HepG2 (cell line): ENCODE measurements around the gene TWNK. TPM values are rescaled to one million over a fixed set of nuclear protein-coding genes. Genes with fewer than 3 reads are reported as not detected.
A peak's percentile ranks its signal among the peaks of the same experiment; 100 is the strongest.

Experiments used
- BHLHE40 ChIP-seq: IDR thresholded peaks from 2 replicates; pipeline ENCODE4 v1.6.1; 2011; ENCODE audit warnings: low read length, improper control_type of control experiment
- CEBPB ChIP-seq: IDR thresholded peaks from 2 replicates; pipeline ENCODE4 v1.6.1; 2011; ENCODE audit warnings: low read depth, low read length, improper control_type of control experiment, borderline replicate concordance
- FOXP1 ChIP-seq, 2 experiments: fragments of 450-650 bp in 1 of 2; IDR thresholded peaks; 2 replicates each; pipeline ENCODE4 v1.6.1; 2017 to 2018; ENCODE audit warnings: antibody characterized with exemption in 1 of 2
- HNF4A ChIP-seq: sonication (generic); formaldehyde crosslinking; IDR thresholded peaks from 2 replicates; pipeline ENCODE4 v1.4.0; 2020; ENCODE audit warnings: missing genetic modification reagents
- MAX ChIP-seq: IDR thresholded peaks from 2 replicates; pipeline ENCODE4 v1.6.1; 2012; ENCODE audit warnings: inconsistent platforms
- MEF2D ChIP-seq: sonication (generic); formaldehyde crosslinking; IDR thresholded peaks from 2 replicates; pipeline ENCODE4 v1.5.1; 2020; ENCODE audit warnings: mild to moderate bottlenecking, missing genetic modification reagents
- NONO ChIP-seq, 2 experiments: fragments of 450-650 bp in 1 of 2; sonication (generic) in 1 of 2; formaldehyde crosslinking in 1 of 2; IDR thresholded peaks in 1 of 2; conservative IDR thresholded peaks in 1 of 2; 2 replicates each; pipeline versions ENCODE4 v1.6.1 to v1.8.0; 2017 to 2022; ENCODE audit warnings: mild to moderate bottlenecking in 1 of 2, missing genetic modification reagents in 1 of 2, moderate library complexity in 1 of 2
- NR2F6 ChIP-seq, 2 experiments: IDR thresholded peaks; 2 replicates each; pipeline ENCODE4 v1.6.1; 2016; ENCODE audit warnings: antibody characterized with exemption in 1 of 2, mild to moderate bottlenecking in 1 of 2
- PAXIP1 ChIP-seq: sonication (generic); formaldehyde crosslinking; conservative IDR thresholded peaks from 2 replicates; pipeline ENCODE4 v1.4.0; 2020; ENCODE audit warnings: mild to moderate bottlenecking, missing genetic modification reagents, moderate library complexity
- PCBP1 ChIP-seq: fragments of 200-400 bp; formaldehyde crosslinking; IDR thresholded peaks from 2 replicates; pipeline ENCODE4 v1.6.1; 2017; ENCODE audit warnings: mild to moderate bottlenecking, low read depth, low read length, borderline replicate concordance
- PPARG ChIP-seq: conservative IDR thresholded peaks from 2 replicates; pipeline ENCODE4 v1.6.1; 2016; ENCODE audit warnings: missing biosample characterization, missing genetic modification reagents
- PRPF4 ChIP-seq: fragments of 200-400 bp; formaldehyde crosslinking; IDR thresholded peaks from 2 replicates; pipeline ENCODE4 v1.6.1; 2016; ENCODE audit warnings: low read length, low read depth; ENCODE audit not compliant: poor library complexity, severe bottlenecking
- RCOR2 ChIP-seq: IDR thresholded peaks from 2 replicates; pipeline ENCODE4 v1.6.1; 2016; ENCODE audit warnings: missing biosample characterization, missing genetic modification reagents
- RXRB ChIP-seq: IDR thresholded peaks from 2 replicates; pipeline ENCODE4 v1.6.1; 2016; ENCODE audit warnings: borderline replicate concordance, missing genetic modification reagents, missing compliant biosample characterization
- TRAFD1 ChIP-seq: sonication (generic); formaldehyde crosslinking; IDR thresholded peaks from 2 replicates; pipeline ENCODE4 v1.5.1; 2020; ENCODE audit warnings: missing genetic modification reagents, mild to moderate bottlenecking, borderline replicate concordance
- UBTF ChIP-seq: sonication (generic); formaldehyde crosslinking; IDR thresholded peaks from 2 replicates; pipeline ENCODE4 v1.4.0; 2020; ENCODE audit warnings: mild to moderate bottlenecking, missing genetic modification reagents
- ZNF263 ChIP-seq: sonication (generic); formaldehyde crosslinking; IDR thresholded peaks from 2 replicates; pipeline ENCODE4 v1.4.0; 2020; ENCODE audit warnings: missing genetic modification reagents
- ZNF274 ChIP-seq: sonication (generic); formaldehyde crosslinking; IDR thresholded peaks from 2 replicates; pipeline ENCODE4 v1.5.1; 2020; ENCODE audit warnings: mild to moderate bottlenecking, missing genetic modification reagents
- ZZZ3 ChIP-seq: sonication (generic); formaldehyde crosslinking; IDR thresholded peaks from 2 replicates; pipeline ENCODE4 v1.4.0; 2020; ENCODE audit warnings: missing genetic modification reagents, mild to moderate bottlenecking, borderline replicate concordance
- polyA plus RNA-seq, 8 experiments: library from polyadenylated mRNA; depleted of rRNA in 3 of 8; stranded (reverse) in 7 of 8; unstranded in 1 of 8; fragments of >200 nt; fragmentation: Illumina TruSeq in 4 of 8; extraction: Trizol in 4 of 8; gene quantifications; 2 replicates each; pipeline versions ENCODE4 v1.2.1 to v1.2.3, GENCODE V29; 2011 to 2016; ENCODE audit warnings: low read depth in 4 of 8, missing spikeins in 1 of 8, mixed read lengths in 1 of 8; ENCODE audit not compliant: insufficient read depth in 1 of 8
- total RNA-seq, 5 experiments: library from RNA; depleted of rRNA; stranded (reverse); fragments of >200 nt; fragmentation: Illumina TruSeq; extraction: Trizol; gene quantifications; 2 replicates each; pipeline ENCODE4 v1.2.3, GENCODE V29; 2016; ENCODE audit warnings: low read depth in 1 of 5
- TF ChIP-seq, protein P1 (sequence below): IDR thresholded peaks from 2 replicates; pipeline ENCODE4 v1.6.1; 2016; ENCODE audit warnings: missing compliant biosample characterization, missing genetic modification reagents, borderline replicate concordance

The TWNK gene
- total and polyA plus RNA-seq, 2 of the 13 experiments (the other 11 are each of a cell fraction or from before 2014, with no cell fraction given) = 10.7 to 16.5 TPM

DNA sequence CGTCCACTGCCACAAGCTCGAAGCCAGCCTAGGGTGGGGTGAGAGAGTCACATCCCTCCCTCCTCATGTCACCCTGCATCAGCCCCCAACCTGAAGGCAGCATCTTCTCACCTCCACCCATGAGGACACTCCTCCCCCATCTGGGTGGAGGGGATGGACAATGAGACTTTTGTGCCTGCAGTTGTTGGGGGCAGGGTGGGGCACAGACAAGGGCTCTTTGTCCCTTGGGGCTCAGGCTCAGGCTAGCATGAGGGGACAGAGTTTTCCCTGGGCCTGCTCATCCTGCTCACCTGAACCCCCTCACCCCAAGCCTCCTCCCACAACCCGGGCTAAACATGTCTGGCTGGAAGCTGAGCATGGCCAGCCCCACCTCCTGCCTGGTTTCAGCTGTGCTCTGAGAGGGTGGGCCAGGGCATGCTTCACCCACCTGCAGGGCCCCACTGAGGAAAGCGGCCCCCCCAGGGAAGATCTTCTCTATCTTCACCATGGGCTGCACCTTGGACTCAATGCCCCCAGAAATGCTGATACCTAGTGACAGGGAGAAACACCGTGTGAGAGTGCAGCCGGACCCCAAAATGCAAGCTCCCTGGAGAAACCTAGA lies 21.6 kb downstream of the TWNK start (continued):
- TF ChIP-seq NR2F6 (IDR thresholded peaks at IDR 0.05) (no peak), NR2F6 (CRISPR knock-in tag; IDR thresholded peaks at IDR 0.05) (0 out of 2 replicates have a peak, but pooled peaks have one; percentile 44), HNF4A (CRISPR knock-in tag) (peak; percentile 31), PPARG (0 out of 2 replicates have a peak, but pooled peaks have one; percentile 20), PRPF4 (peak; percentile 91), CEBPB (no peak), NONO (IDR thresholded peaks at IDR 0.05) (no peak), NONO (CRISPR knock-in tag; conservative IDR thresholded peaks at IDR 0.05) (0 out of 2 replicates have a peak, but pooled peaks have one; percentile 36), MAX (peak; percentile 69; the same call in 1 of the 2 replicates), TRAFD1 (CRISPR knock-in tag) (no peak), FOXP1 (IDR thresholded peaks at IDR 0.05) (no peak), FOXP1 (CRISPR knock-in tag; IDR thresholded peaks at IDR 0.05) (peak; percentile 49; the same call in 1 of the 2 replicates), UBTF (CRISPR knock-in tag) (peak; percentile 67), PCBP1 (peak; percentile 7; the same call in 1 of the 2 replicates), ZZZ3 (no peak), PAXIP1 (CRISPR knock-in tag) (peak; percentile 55; the same call in 1 of the 2 replicates), ZNF263 (CRISPR knock-in tag) (peak; percentile 64), BHLHE40 (no peak), ZNF274 (CRISPR knock-in tag) (0 out of 2 replicates have a peak, but pooled peaks have one; percentile 15), RXRB (peak; percentile 66; the same call in 1 of the 2 replicates), RCOR2 (CRISPR knock-in tag) (peak; percentile 47; the same call in 1 of the 2 replicates), MEF2D (CRISPR knock-in tag) (no peak)
- TF ChIP-seq, protein P1, sequence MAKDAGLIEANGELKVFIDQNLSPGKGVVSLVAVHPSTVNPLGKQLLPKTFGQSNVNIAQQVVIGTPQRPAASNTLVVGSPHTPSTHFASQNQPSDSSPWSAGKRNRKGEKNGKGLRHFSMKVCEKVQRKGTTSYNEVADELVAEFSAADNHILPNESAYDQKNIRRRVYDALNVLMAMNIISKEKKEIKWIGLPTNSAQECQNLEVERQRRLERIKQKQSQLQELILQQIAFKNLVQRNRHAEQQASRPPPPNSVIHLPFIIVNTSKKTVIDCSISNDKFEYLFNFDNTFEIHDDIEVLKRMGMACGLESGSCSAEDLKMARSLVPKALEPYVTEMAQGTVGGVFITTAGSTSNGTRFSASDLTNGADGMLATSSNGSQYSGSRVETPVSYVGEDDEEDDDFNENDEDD = peak; percentile 53; the same call in 1 of the 2 replicates
